MM.1S (cell line): Measurements from ENCODE around the gene BMP4.

Source experiments
- EZH2 ChIP-seq: fragments of 300-600 bp; sonication (generic); optimal IDR thresholded peaks from 2 replicates; pipeline ENCODE3; 2017; ENCODE audit warnings: low read depth, mild to moderate bottlenecking, antibody characterized with exemption, low read length, mixed read lengths
- EZH2phosphoT487 ChIP-seq: fragments of 300-600 bp; sonication (generic); IDR thresholded peaks from 2 replicates; pipeline ENCODE4 v1.6.1; 2018; ENCODE audit warnings: antibody characterized with exemption, low read length
- TF ChIP-seq, protein P1 (sequence below): fragments of 300-600 bp; sonication (generic); IDR thresholded peaks from 2 replicates; pipeline ENCODE4 v1.5.1; 2016; ENCODE audit warnings: antibody characterized with exemption, low read length, mixed read lengths

DNA sequence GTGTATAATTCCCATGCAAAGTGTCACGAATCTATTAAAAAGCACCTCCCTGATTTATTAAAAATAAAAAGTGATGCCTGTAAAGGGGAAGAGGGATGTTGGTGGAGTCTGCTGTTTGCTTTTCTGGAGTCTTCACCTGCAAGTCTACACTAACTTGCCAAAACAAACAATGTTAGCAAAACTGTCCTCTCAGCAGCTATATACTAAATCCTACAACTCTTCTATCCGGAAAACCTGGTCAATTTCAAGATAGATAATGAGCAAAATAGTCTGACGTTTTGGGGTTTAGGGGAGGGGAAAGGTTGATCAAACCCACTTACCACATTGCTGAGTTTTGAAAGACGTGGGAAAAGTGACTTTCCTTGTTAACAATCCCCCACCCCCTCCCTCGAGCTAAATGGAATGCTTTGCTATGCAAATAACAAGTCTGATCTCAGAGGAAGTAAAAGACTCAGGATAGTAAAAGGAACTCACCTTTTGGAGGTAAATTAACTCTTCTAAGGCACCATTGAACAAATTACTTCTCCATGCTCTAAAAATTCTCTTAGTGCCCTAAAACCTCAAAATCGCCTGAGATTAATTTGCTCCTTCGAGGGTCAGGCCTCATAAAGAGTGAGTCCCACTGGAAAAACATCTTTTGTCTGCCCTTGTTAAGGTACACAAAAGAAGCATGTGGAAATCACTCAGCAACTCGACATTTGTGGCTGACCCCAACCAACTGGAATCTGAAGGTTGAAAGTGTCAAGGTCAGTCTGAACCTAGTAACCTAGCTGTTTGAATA, 13.5 kb downstream of the BMP4 start:
- TF ChIP-seq, protein P1, sequence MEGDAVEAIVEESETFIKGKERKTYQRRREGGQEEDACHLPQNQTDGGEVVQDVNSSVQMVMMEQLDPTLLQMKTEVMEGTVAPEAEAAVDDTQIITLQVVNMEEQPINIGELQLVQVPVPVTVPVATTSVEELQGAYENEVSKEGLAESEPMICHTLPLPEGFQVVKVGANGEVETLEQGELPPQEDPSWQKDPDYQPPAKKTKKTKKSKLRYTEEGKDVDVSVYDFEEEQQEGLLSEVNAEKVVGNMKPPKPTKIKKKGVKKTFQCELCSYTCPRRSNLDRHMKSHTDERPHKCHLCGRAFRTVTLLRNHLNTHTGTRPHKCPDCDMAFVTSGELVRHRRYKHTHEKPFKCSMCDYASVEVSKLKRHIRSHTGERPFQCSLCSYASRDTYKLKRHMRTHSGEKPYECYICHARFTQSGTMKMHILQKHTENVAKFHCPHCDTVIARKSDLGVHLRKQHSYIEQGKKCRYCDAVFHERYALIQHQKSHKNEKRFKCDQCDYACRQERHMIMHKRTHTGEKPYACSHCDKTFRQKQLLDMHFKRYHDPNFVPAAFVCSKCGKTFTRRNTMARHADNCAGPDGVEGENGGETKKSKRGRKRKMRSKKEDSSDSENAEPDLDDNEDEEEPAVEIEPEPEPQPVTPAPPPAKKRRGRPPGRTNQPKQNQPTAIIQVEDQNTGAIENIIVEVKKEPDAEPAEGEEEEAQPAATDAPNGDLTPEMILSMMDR = no peak
- TF ChIP-seq EZH2phosphoT487 = no peak
- TF ChIP-seq EZH2 = no peak
